GM18951 (cell line): Measurements from ENCODE around the gene RPLP2.
A peak's percentile ranks its signal among the peaks of the same experiment; 100 is the strongest.

Experiments used
- POLR2A ChIP-seq: IDR thresholded peaks from 4 replicates; pipeline ENCODE4 v1.6.1; 2011; ENCODE audit warnings: mild to moderate bottlenecking; ENCODE audit not compliant: insufficient read length, insufficient read depth; ENCODE audit errors: extremely low read depth
- in situ Hi-C: fragments of 300-500 bp; cut with MboI; formaldehyde crosslinking; loops from one replicate; pipeline ENCODE4 v1.12.0; 2022; ENCODE audit warnings: low sequenced_read_pairs, mixed read lengths, inconsistent platforms; ENCODE audit not compliant: unreplicated experiment

Gene RPLP2

DNA sequence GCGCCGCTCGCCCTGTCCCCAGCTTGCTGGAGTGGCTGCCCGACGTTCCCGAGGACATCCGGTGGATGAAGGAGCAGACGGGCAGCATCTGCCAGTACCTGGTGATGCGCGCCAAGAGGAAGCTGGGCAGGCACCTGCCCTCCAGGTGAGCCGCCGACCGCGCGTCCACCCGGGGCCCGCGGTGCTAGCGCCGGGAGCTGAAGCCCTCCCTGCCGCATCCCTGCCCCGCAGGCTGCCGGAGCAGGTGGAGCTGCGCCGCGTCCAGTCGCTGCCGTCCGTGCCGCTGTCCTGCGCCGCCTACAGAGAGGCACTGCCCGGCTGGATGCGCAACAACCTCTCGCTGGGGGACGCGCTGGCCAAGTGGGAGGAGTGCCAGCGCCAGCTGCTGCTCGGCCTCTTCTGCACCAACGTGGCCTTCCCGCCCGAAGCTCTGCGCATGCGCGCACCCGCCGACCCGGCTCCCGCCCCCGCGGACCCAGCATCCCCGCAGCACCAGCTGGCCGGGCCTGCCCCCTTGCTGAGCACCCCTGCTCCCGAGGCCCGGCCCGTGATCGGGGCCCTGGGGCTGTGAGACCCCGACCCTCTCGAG lies 14.6 kb downstream of the RPLP2 start:
- in situ Hi-C loops: no loop called here
- no peak for TF ChIP-seq POLR2A

DNA sequence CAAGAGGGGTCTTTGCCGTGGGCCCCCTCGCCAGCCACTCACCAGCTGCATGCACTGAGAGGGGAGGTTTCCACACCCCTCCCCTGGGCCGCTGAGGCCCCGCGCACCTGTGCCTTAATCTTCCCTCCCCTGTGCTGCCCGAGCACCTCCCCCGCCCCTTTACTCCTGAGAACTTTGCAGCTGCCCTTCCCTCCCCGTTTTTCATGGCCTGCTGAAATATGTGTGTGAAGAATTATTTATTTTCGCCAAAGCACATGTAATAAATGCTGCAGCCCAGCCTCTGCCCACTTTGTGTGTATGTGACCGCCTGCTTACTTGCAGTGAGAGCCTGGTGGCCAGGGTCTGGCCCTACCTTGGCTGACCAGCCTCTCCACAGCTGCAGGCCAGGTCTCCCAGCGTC lies 15.2 kb downstream of the RPLP2 start:
- in situ Hi-C loops: no loop called here
- TF ChIP-seq POLR2A: no peak

DNA sequence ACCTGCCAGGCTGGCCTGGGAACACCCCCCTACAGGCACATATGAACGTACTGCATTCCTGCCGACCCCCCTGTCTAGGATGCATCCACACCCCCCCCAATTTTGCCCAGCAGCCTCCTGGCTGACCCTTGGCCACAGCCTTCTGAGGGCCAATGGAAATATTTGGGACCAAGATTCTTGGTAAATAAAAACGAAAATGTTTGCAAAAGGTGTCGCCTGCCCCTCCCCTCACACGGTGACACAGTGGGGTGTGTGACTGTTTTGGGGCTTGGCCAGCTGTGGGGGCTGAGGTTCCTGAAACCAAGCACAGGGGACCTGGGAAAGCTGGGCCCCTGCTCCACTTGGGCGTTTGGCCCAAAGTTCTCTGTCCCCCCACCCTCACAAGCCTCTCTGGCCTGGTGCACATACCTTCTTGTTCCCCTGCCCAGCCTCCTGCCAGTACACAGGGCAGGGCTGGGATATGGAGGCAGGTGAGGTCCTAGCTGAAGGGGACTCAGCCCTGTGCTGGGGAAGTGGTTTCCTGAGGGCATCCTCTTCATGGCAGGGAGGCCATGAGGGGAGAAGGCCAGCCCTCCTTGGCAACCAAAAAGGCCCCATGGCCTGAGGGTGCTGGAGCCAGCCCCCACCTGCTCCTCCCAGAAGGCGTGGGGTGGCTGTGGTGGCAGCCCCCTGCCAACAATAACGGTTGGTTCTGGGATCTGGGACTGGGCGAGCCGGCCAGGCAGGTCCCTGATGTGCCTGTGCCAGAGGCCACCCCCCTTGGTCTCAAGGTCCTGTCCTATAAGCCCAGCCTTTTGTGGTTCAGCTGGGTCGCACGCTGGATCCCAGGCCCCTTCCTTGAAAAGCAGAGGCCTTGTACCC lies 15.8 kb downstream of the RPLP2 start:
- in situ Hi-C loops: no loop called here
- no peak for TF ChIP-seq POLR2A

DNA sequence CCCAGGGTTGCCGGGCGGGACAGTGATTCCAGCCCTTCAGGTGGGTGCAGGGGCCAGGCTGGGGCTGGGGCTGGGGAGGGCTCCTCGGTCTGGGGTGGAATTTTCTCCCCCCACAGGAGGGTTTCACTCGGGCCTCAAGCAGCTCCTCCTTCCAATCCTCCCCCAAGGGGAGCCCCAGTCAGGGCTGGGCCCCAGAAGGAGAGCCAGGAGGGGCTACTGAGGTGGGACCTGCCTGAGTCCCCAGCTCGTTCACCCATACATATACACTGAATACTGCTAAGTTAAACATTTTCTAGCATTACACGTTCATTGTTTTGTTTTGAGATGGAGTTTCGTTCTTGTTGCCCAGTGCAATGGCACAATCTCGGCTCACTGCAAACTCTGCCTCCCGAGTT lies 16.5 kb downstream of the RPLP2 start:
- in situ Hi-C loops: no loop called here
- no peak for TF ChIP-seq POLR2A

DNA sequence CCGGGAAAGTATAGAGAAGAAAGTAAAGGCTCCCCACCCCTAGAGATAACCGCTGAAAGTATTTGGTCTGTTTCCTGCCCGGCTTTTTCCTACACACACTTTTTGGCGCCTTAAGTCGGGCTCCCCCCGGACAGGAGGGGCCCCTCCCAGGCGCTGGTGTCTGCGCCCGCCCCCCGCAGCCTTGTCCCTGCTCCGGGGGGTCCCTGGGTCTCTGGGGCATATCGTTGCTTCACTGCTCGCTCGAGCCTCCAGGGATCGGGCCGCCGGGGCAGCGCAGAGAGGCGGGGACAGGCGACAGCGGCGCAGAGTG lies 17.0 kb downstream of the RPLP2 start:
- no peak for TF ChIP-seq POLR2A
- in situ Hi-C loops: no loop called here

DNA sequence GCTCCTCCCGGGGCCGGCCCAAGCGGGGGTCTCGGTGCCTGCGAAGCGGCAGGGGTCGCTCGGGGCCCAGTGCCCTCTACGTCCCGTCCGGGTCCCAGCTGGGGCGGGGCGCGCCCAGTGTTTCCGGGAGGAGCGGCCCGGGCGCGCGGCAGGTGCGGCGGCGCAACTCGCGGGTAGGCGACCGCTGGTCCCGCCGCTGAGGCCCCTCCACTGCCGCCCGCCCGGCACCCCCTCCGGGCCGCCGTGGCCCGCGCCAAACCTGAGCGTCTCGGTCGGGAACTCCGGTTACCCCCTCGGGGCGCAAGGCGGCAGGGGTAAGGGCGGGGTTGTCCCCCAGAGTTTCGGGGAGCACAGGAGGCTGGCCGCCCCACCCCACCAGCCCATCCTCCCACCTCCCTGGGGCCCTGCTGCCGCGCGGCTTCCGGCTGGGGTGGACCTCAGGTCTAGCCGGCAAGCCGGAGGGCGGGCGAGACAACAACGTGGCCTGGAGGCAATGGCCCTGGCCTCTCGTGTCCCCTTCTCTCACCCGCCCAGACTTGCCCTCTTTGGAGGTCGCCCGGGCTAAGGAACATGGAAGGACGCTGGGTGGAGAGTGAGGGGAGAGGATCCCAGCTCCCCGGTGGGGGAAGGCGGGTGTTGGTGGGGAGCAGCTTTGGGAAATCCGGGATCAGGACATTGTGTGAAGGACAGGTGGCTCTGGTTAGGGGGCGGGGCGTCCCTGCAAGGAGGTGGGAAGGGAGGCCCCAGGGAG lies 17.6 kb downstream of the RPLP2 start:
- TF ChIP-seq POLR2A: peak; percentile 53
- in situ Hi-C loops: no loop called here

DNA sequence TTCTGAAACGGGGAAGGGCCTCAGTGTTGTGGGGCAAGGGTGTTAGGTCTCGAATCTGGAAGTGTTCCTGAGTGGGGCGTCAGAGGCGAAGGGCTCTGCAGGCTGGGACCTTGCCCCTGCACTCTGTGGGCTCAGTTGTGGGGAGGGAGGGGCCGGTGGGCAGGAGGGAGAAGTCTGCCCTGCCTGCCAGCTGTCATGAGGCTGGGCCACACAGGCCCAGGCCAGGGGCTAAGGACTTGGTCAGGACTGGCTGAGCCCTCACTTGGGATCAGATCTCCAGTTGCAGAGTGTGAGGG lies 18.1 kb downstream of the RPLP2 start, which contains the start of gene CRACR2B:
Gene CRACR2B, plus strand, starts transcription at position 23 of the 296 bp plus-strand sequence. CDS start 689 bp downstream, outside the sequence.
- TF ChIP-seq POLR2A: no peak
- in situ Hi-C loops: no loop called here

DNA sequence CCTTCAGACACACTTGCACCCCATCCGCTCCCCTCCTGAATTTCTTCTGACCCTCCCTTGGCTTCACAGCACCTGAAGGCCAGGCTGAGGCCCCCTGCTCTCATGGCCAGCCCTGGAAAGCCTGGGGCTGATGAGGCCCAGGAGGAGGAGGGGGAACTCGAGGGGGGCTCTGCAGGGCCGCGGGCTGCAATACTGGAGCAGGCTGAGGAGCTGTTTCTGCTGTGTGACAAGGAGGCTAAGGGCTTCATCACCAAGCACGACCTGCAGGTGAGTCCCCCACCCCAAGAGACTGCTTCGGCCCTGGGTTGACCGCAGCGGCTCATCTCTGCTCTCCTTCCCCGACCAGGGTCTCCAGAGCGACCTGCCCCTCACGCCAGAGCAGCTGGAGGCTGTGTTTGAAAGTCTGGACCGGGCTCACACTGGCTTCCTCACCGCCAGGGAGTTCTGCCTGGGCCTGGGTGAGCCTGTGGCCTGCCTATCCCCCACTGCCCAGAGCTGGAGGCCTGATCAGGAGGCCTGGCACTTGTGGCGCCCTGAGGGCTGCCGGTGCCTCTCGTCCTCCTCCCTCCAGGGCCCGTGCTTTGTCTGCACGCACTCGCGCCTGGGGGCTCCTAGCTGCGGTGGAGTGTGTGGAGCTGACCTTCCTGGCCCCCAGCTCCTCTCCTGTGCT lies 18.9 kb downstream of the RPLP2 start:
- no peak for TF ChIP-seq POLR2A
- in situ Hi-C loops: no loop called here

DNA sequence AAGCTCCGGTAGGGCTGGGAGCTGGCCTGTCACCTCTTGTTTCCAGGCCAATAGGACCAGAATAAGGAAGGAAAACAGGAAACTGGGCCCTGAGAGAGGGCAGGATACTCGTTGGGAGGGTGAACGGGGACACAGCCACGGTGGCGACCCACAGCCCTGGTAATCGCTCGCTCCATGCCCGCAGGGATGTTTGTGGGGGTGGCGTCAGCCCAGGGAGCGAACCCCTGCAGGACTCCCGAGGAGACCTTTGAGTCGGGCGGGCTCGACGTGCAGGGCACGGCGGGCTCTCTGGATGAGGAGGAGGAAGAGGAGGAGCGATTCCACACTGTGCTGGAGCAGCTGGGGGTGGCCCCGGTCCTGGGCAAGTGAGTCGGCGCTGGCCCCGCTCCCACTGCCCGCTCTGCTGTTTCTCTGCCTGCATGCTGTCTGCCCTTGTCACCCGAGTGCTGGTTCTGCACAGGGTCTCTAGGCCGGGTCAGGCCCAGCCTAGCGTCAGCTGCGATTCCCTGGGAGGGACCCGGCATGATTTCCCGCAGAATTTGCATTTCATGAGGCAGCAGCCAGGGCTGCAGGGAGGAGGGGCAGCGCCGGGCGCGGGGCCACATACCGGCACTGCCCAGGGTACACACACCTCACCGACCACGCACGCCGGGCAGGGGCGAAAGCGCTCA lies 19.5 kb downstream of the RPLP2 start:
- in situ Hi-C loops: no loop called here
- TF ChIP-seq POLR2A: peak; percentile 14

DNA sequence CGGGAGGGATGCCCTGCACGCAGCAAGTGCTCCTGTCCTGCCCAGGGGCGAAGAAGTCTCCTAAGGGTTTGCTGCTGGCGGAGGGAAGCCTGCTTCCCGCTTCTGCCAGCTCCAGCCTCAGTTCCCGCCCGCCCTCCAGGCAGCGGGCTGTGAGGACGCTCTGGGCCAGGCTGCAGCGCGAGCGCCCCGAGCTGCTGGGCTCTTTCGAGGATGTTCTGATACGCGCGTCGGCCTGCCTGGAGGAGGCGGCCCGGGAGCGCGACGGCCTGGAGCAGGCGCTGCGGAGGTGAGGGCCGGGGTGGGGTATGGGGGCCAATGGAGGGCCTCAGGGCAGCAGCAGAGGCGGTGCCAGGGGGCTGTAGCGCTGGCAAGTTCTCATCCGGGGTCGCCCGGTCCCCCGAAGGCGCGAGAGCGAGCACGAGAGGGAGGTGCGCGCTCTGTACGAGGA lies 20.1 kb downstream of the RPLP2 start:
- in situ Hi-C loops: no loop called here
- TF ChIP-seq POLR2A: peak; percentile 20

DNA sequence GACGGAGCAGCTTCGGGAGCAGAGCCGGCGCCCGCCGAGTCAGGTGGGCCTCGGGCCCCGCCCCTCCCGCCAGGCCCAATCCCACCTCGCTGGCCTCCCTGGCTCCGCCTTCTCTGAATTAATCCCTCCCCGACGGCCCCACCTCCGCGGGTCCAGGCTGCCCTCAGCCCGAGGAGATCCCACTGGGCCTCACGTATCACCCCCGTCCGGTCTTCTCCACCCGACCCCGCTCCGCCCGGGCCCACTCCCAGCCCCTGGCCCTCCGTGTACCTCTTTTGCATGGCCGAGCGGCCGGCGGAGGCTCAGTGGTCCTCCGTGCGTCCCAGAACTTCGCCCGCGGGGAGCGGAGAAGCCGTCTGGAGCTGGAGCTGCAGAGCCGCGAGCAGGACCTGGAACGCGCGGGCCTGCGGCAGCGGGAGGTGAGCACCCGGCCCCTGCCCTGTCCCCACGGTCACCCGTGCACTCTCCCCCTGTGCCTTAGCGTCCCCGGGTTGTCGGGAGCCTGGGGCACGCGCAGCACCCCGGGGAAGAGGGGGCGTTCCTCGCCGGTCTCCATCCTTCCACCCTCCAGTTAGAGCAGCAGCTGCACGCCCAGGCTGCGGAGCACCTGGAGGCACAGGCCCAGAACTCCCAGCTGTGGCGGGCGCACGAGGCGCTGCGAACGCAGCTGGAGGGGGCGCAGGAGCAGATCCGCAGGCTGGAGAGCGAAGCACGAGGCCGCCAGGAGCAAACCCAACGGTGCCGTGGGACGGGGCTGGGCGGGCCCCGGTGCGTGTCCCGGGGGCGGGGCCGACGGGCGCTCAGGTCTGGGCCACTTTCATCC lies 20.7 kb downstream of the RPLP2 start:
- in situ Hi-C loops: no loop called here
- no peak for TF ChIP-seq POLR2A
